Activated effector memory CD4-positive, alpha-beta T cell treated with Interleukin-2 at 50 U/mL for 16 hours (primary cell): ENCODE measurements around the gene CCR9.
A peak's percentile ranks its signal among the peaks of the same experiment; 100 is the strongest.

Source experiments
- DNase-seq: peaks from one replicate; pipeline ENCODE4 v3.0.0-alpha.2; 2020

CCR9 gene

GRCh38 chr3:45873638-45874037 lies 12.7 kb upstream of the CCR9 start:
- no peak for DNase-seq

- DNase-seq: no peak
These were observed 11.5 kb upstream of the CCR9 start for GRCh38 chr3:45874677-45875346.

GRCh38 chr3:45878124-45878523 lies 8.2 kb upstream of the CCR9 start:
- DNase-seq: no peak

GRCh38 chr3:45880725-45881077 lies 5.6 kb upstream of the CCR9 start:
- no peak for DNase-seq

GRCh38 chr3:45881078-45882022 lies 5.0 kb upstream of the CCR9 start:
- DNase-seq: peak; percentile 44

GRCh38 chr3:45884368-45885201 lies 1.8 kb upstream of the CCR9 start:
- DNase-seq: no peak

- DNase-seq: no peak
These were observed 942 bp downstream of the CCR9 start for GRCh38 chr3:45887285-45887684.

GRCh38 chr3:45887759-45888511 lies 1.6 kb downstream of the CCR9 start:
- DNase-seq: no peak

GRCh38 chr3:45889337-45889736 lies 3.0 kb downstream of the CCR9 start:
- no peak for DNase-seq

GRCh38 chr3:45890405-45890804 lies 4.1 kb downstream of the CCR9 start:
- no peak for DNase-seq

- DNase-seq: no peak
These were observed 5.8 kb downstream of the CCR9 start for GRCh38 chr3:45892161-45892560.

- DNase-seq: no peak
These were observed 7.7 kb downstream of the CCR9 start for GRCh38 chr3:45894015-45894414.

- DNase-seq: no peak
These were observed 9.5 kb downstream of the CCR9 start for GRCh38 chr3:45895686-45896468.

GRCh38 chr3:45896956-45897355 lies 10.6 kb downstream of the CCR9 start:
- no peak for DNase-seq

- no peak for DNase-seq
These were observed 18.6 kb downstream of the CCR9 start for GRCh38 chr3:45904931-45905330.

GRCh38 chr3:45905755-45906154 lies 19.4 kb downstream of the CCR9 start:
- DNase-seq: no peak

GRCh38 chr3:45906681-45907407 lies 20.5 kb downstream of the CCR9 start:
- DNase-seq: no peak

GRCh38 chr3:45907769-45908705 lies 21.7 kb downstream of the CCR9 start:
- DNase-seq: peak; percentile 13

GRCh38 chr3:45908761-45909160 lies 22.4 kb downstream of the CCR9 start:
- DNase-seq: no peak

GRCh38 chr3:45909542-45909941 lies 23.2 kb downstream of the CCR9 start:
- DNase-seq: no peak
